ENCODE results near the gene WDR73. TPM values are rescaled to one million over a fixed set of nuclear protein-coding genes. Genes with fewer than 3 reads are reported as not detected.
A peak's percentile ranks its signal among the peaks of the same experiment; 100 is the strongest.

Gene WDR73
- total RNA-seq, 3 donors from 2014 or later (not counting 1 experiment from before 2014, with no cell fraction given), result 19.2 to 26.7 (median 19.7) TPM

GRCh38 chr15:84684092-84684491 is 30.0 kb upstream of the WDR73 start:
- DNase-seq (no peak), ATAC-seq (no peak)
- no peak overlapping the region for H3K4me3 Mint-ChIP-seq
- H3K27ac ChIP-seq (ENCODE audit: low read length), result no peak overlapping the region
- H3K36me3 Mint-ChIP-seq, result no peaks in the 10 kb centered on the region
- no peaks in the 10 kb centered on the region for H3K27me3 Mint-ChIP-seq (ENCODE audit: low read depth in 2 of 2)
- peak overlapping the region in 1 of 2 donors; percentile 23 for H3K27ac Mint-ChIP-seq
- peaks cover 6 to 11% of the 10 kb centered on the region in 2 donors for H3K4me1 Mint-ChIP-seq
- 83% methylated on average over 1 of the region's 1 CpG for WGBS (ENCODE audit: insufficient coverage)
- TF ChIP-seq CTCF (IDR thresholded peaks at IDR 0.05), result no peak
- no peaks in the 10 kb centered on the region for H3K4me1 ChIP-seq (ENCODE audit: control insufficient read depth, insufficient read depth, low read length)
- H3K4me3 ChIP-seq (ENCODE audit: low read length), result no peak overlapping the region
- no peaks in the 10 kb centered on the region for H3K9me3 ChIP-seq (ENCODE audit: control insufficient read depth, insufficient read depth, low read length)
- no peaks in the 10 kb centered on the region for H3K9me3 Mint-ChIP-seq
- H3K36me3 ChIP-seq (ENCODE audit: control insufficient read depth, insufficient read depth, low read length), result peaks cover 36% of the 10 kb centered on the region
- intact Hi-C loops (cut with micrococcal nuclease), result no loop called here
- H3K27me3 ChIP-seq (ENCODE audit: control insufficient read depth, insufficient read depth, low read length), result no peaks in the 10 kb centered on the region

GRCh38 chr15:84681831-84682230 is 27.7 kb upstream of the WDR73 start:
- no peak overlapping the region for H3K27ac Mint-ChIP-seq
- WGBS (ENCODE audit: insufficient coverage), result 94% methylated on average over 3 of the region's 3 CpGs
- intact Hi-C loops (cut with micrococcal nuclease), result no loop called here
- H3K4me1 ChIP-seq (ENCODE audit: control insufficient read depth, insufficient read depth, low read length), result no peaks in the 10 kb centered on the region
- H3K36me3 ChIP-seq (ENCODE audit: control insufficient read depth, insufficient read depth, low read length), result peaks cover 32% of the 10 kb centered on the region
- ATAC-seq, result no peak
- H3K9me3 Mint-ChIP-seq, result no peaks in the 10 kb centered on the region
- no peak overlapping the region for H3K4me3 ChIP-seq (ENCODE audit: low read length)
- DNase-seq, result peak in 1 of 2 donors; percentile 68
- peaks cover 6 to 11% of the 10 kb centered on the region in 2 donors for H3K4me1 Mint-ChIP-seq
- H3K36me3 Mint-ChIP-seq, result no peaks in the 10 kb centered on the region
- H3K4me3 Mint-ChIP-seq, result no peak overlapping the region
- H3K27me3 Mint-ChIP-seq (ENCODE audit: low read depth in 2 of 2), result no peaks in the 10 kb centered on the region
- H3K27me3 ChIP-seq (ENCODE audit: control insufficient read depth, insufficient read depth, low read length), result no peaks in the 10 kb centered on the region
- H3K9me3 ChIP-seq (ENCODE audit: control insufficient read depth, insufficient read depth, low read length), result no peaks in the 10 kb centered on the region
- TF ChIP-seq CTCF (IDR thresholded peaks at IDR 0.05), result no peak
- no peak overlapping the region for H3K27ac ChIP-seq (ENCODE audit: low read length)

- no peaks in the 10 kb centered on the region for H3K27me3 Mint-ChIP-seq (ENCODE audit: low read depth in 2 of 2)
- no peak for ATAC-seq
- no peaks in the 10 kb centered on the region for H3K36me3 Mint-ChIP-seq
Observed at GRCh38 chr15:84671211-84671610, 17.1 kb upstream of the WDR73 start.

More at GRCh38 chr15:84671211-84671610, 17.1 kb upstream of the WDR73 start:
- intact Hi-C loops (cut with micrococcal nuclease), result no loop called here
- Histone ChIP-seq H3K27me3 (ENCODE audit: control insufficient read depth, insufficient read depth, low read length) (no peaks in the 10 kb centered on the region), H3K36me3 (ENCODE audit: control insufficient read depth, insufficient read depth, low read length) (peaks cover 38% of the 10 kb centered on the region), H3K27ac (ENCODE audit: low read length) (no peak overlapping the region), H3K9me3 (ENCODE audit: control insufficient read depth, insufficient read depth, low read length) (no peaks in the 10 kb centered on the region), H3K4me3 (ENCODE audit: low read length) (no peak overlapping the region), H3K4me1 (ENCODE audit: control insufficient read depth, insufficient read depth, low read length) (no peaks in the 10 kb centered on the region)
- H3K4me3 Mint-ChIP-seq, result no peak overlapping the region
- TF ChIP-seq CTCF (IDR thresholded peaks at IDR 0.05), result no peak
- H3K4me1 Mint-ChIP-seq, result no peaks in the 10 kb centered on the region
- H3K27ac Mint-ChIP-seq, result peak overlapping the region in 1 of 2 donors; percentile 61
- DNase-seq, result no peak
- no peaks in the 10 kb centered on the region for H3K9me3 Mint-ChIP-seq

Data from natural killer cell (primary cell).